Endothelial cell of umbilical vein (primary cell): ENCODE data around the gene TMEM151A. TPM values are rescaled to one million over a fixed set of nuclear protein-coding genes. Genes with fewer than 3 reads are reported as not detected.

Experiments used
- BruUV-seq: library from RNA; stranded (reverse); fragments of 400-500 nt; replicated peaks from 2 replicates; lab custom pipeline; 2021; lab: Mats Ljungman, UMichigan
- CTCF ChIA-PET: fragments of 300-600, 350-600 bp; sonication (Branson Sonifier 250); formaldehyde crosslinking; loops from one replicate; lab custom pipeline; 2021; ENCODE audit warnings: antibody characterized with exemption, inconsistent platforms; lab: Charles Lee
- POLR2A ChIA-PET: fragments of 300-600, 350-600 bp; sonication (Branson Sonifier 250); formaldehyde crosslinking; loops from one replicate; lab custom pipeline; 2021; ENCODE audit warnings: antibody characterized with exemption, inconsistent platforms; lab: Charles Lee
- DNase-seq: peaks from one replicate; pipeline ENCODE4 v3.0.0-alpha.2; 2011; ENCODE audit warnings: low read depth, low spot score
- FAIRE-seq: peaks from 2 replicates; lab custom pipeline; 2011; peaks lifted over from hg19 to GRCh38; lab: Jason Lieb, UNC
- H2AFZ ChIP-seq: 2 replicates; pipeline ENCODE4 v1.6.0; 2012; ENCODE audit warnings: low read depth, low read length, control low read depth, inconsistent platforms
- H3K27ac ChIP-seq: 2 replicates; pipeline ENCODE4 v1.5.1; 2011; ENCODE audit warnings: low read depth, mild to moderate bottlenecking, control low read depth, low read length, moderate library complexity; ENCODE audit not compliant: insufficient read depth
- H3K27me3 ChIP-seq, 2 experiments: 2 replicates each; pipeline versions ENCODE4 v1.6.0 to v1.6.1; 2011; ENCODE audit warnings: low read length in 2 of 2, mixed read lengths in 1 of 2; ENCODE audit not compliant: control insufficient read depth in 2 of 2, insufficient read depth in 2 of 2
- H3K36me3 ChIP-seq, 2 experiments: 2 replicates in 1 of 2; 3 replicates in 1 of 2; pipeline ENCODE4 v1.5.1; 2011; ENCODE audit warnings: low read length in 2 of 2, mild to moderate bottlenecking in 1 of 2, moderate library complexity in 1 of 2; ENCODE audit not compliant: control insufficient read depth in 2 of 2, insufficient read depth in 2 of 2; ENCODE audit errors: extremely low read depth in 1 of 2
- H3K4me1 ChIP-seq: 3 replicates; pipeline ENCODE4 v1.5.1; 2011; ENCODE audit warnings: mild to moderate bottlenecking, low read length; ENCODE audit not compliant: control insufficient read depth, insufficient read depth; ENCODE audit errors: extremely low read depth
- H3K4me2 ChIP-seq: 2 replicates; pipeline ENCODE4 v1.6.1; 2011; ENCODE audit warnings: low read length, control low read depth, mixed read lengths; ENCODE audit not compliant: insufficient read depth
- H3K4me3 ChIP-seq, 3 experiments: fragments of 200-600 bp in 1 of 3; sonication (generic), shearing (Covaris generic) in 1 of 3; replicated peaks in 1 of 3; 2 replicates each; pipeline ENCODE4 v1.5.1; 2011 to 2016; ENCODE audit warnings: control low read depth in 3 of 3, low read length in 3 of 3, mild to moderate bottlenecking in 2 of 3, inconsistent platforms in 1 of 3, low read depth in 1 of 3, moderate library complexity in 1 of 3; ENCODE audit not compliant: insufficient read depth in 1 of 3
- H3K79me2 ChIP-seq: 2 replicates; pipeline ENCODE4 v1.6.0; 2012; ENCODE audit warnings: low read length, inconsistent platforms; ENCODE audit not compliant: control insufficient read depth, insufficient read depth
- H3K9ac ChIP-seq: replicated peaks from 2 replicates; pipeline ENCODE3; 2011; ENCODE audit warnings: low read length, control low read depth; ENCODE audit not compliant: insufficient read depth; ENCODE audit errors: extremely low read depth
- H3K9me1 ChIP-seq: replicated peaks from 3 replicates; pipeline ENCODE4 v1.6.0; 2011; ENCODE audit warnings: mild to moderate bottlenecking, low read length; ENCODE audit not compliant: control insufficient read depth, insufficient read depth; ENCODE audit errors: extremely low read depth
- H3K9me3 ChIP-seq: replicated peaks from 2 replicates; pipeline ENCODE4 v1.5.1; 2012; ENCODE audit warnings: low read length, inconsistent platforms; ENCODE audit not compliant: control insufficient read depth, insufficient read depth
- H4K20me1 ChIP-seq: replicated peaks from 2 replicates; pipeline ENCODE3; 2011; ENCODE audit warnings: mild to moderate bottlenecking, low read length; ENCODE audit not compliant: control insufficient read depth, insufficient read depth; ENCODE audit errors: extremely low read depth
- EZH2 ChIP-seq: IDR thresholded peaks from 2 replicates; pipeline ENCODE4 v1.6.1; 2012; ENCODE audit warnings: borderline replicate concordance, low read depth, mild to moderate bottlenecking, moderate library complexity, low read length, inconsistent platforms; ENCODE audit not compliant: severe bottlenecking
- FOS ChIP-seq: IDR thresholded peaks from 2 replicates; pipeline ENCODE4 v1.6.1; 2011; ENCODE audit warnings: mild to moderate bottlenecking, low read length, moderate library complexity, borderline replicate concordance; ENCODE audit not compliant: insufficient read depth
- GATA2 ChIP-seq: IDR thresholded peaks from 2 replicates; pipeline ENCODE4 v1.7.0; 2011; ENCODE audit warnings: low read depth, mild to moderate bottlenecking, moderate library complexity, mixed read lengths, low read length; ENCODE audit not compliant: insufficient read length, insufficient read depth
- JUN ChIP-seq: IDR thresholded peaks from 2 replicates; pipeline ENCODE4 v1.6.1; 2011; ENCODE audit warnings: borderline replicate concordance, low read depth; ENCODE audit not compliant: insufficient read length, insufficient read depth
- MYC ChIP-seq: IDR thresholded peaks from one replicate; pipeline ENCODE4 v1.6.1; 2011; ENCODE audit warnings: mild to moderate bottlenecking, low read depth, low read length
- POLR2A ChIP-seq: IDR thresholded peaks from 2 replicates; pipeline ENCODE4 v1.6.1; 2012; ENCODE audit warnings: low read depth, mild to moderate bottlenecking, control low read depth, low read length
- POLR2AphosphoS5 ChIP-seq: IDR thresholded peaks from 2 replicates; pipeline ENCODE4 v1.6.1; 2012; ENCODE audit warnings: low read depth, mild to moderate bottlenecking, control low read depth, low read length, moderate library complexity; ENCODE audit not compliant: insufficient read depth
- dilution Hi-C: fragments of 300-500 bp; cut with MboI; formaldehyde crosslinking; loops from one replicate; pipeline ENCODE4 v1.15.0; 2019; ENCODE audit warnings: low sequenced_read_pairs; ENCODE audit not compliant: extremely low pct_ligation_motif_present
- intact Hi-C: fragments of 100-400 bp; cut with micrococcal nuclease; formaldehyde crosslinking; loops from one replicate; pipeline ENCODE4 v1.10.0; 2022
- polyA plus RNA-seq, 4 experiments: library from polyadenylated mRNA; depleted of rRNA in 3 of 4; stranded (reverse) in 3 of 4; unstranded in 1 of 4; fragments of >200 nt; gene quantifications; 2 replicates each; pipeline versions ENCODE4 v1.2.1 to v1.2.3, GENCODE V29; 2011 to 2012; ENCODE audit warnings: missing spikeins in 1 of 4
- total RNA-seq: library from RNA; stranded (reverse); gene quantifications from 2 replicates; pipeline ENCODE4 v1.2.3, GENCODE V29; 2021
- TF ChIP-seq, protein P1 (sequence below), 2 donors: IDR thresholded peaks; 1 replicate in 1 of 2; 2 replicates in 1 of 2; pipeline ENCODE4 v1.5.1; 2011; ENCODE audit warnings: low read length in 2 of 2, mild to moderate bottlenecking in 2 of 2, moderate library complexity in 2 of 2, control low read depth in 1 of 2, inconsistent platforms in 1 of 2, low read depth in 1 of 2; ENCODE audit not compliant: insufficient read depth in 1 of 2; ENCODE audit errors: extremely low read depth in 1 of 2
- TF ChIP-seq, protein P2 (sequence below): IDR thresholded peaks from 2 replicates; pipeline ENCODE4 v1.6.1; 2011; ENCODE audit not compliant: insufficient read depth, insufficient read length

TMEM151A gene
- total and polyA plus RNA-seq, 2 donors (not counting 3 experiments of a cell fraction or from before 2014, with no cell fraction given): not detected

DNA sequence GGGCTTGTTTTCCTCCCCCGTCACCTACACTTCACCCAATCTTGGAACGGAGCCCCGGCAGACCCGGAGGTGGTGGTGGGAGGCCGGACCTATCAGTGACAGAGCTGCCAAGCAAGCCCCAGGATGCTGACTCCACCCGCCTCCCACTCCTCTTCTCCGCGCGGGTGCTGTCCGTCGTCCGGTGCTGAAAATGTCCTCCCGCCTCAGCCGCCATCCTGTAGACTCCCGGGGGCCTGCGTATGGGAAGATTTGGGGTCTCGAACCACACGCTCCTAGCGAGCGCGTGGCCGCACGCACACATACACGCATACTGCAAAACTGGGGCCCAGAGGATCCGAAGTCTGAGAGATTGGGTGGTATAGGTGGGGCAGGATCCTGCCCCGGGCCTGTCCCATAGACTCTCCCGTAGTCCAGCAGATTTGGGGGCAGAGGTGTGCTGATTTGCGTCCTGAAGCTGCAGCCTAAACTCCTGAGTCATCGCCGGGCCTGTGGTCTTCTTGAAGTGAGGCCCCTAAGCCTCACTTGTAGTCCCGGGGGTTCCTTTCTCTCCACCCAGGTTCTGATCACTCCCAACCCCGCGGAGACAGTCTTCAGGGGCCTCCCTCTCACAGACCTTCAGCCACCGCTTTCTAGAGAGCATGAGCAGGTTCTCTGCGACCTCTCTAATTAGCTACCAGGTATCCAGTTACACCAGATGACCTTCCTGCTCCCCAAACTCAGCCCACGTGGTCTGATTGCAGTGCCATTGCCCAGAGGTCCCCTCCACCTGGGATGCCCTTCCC is 2.0 kb upstream of the TMEM151A start:
- Histone ChIP-seq H3K79me2 (peaks cover 12% of the 10 kb centered on the region), H3K4me1 (peaks cover 13% of the 10 kb centered on the region), H2AFZ (peak overlapping the region; percentile 77), H3K27me3 (peaks cover 20% of the 10 kb centered on the region in 2 experiments), H3K4me3 (peak overlapping the region; percentile 9 to 73 (median 62)), H3K9me1 (no peaks in the 10 kb centered on the region), H3K9ac (peak overlapping the region; percentile 46), H4K20me1 (no peaks in the 10 kb centered on the region), H3K9me3 (no peaks in the 10 kb centered on the region), H3K4me2 (peak overlapping the region; percentile 69), H3K27ac (peak overlapping the region; percentile 54), H3K36me3 (peaks cover 0 to 6% of the 10 kb centered on the region in 2 experiments)
- BruUV-seq: TSS peak; percentile 93
- CTCF ChIA-PET: interaction anchor here (1.0 to 1.9 kb wide), 6 partner anchors 7 to 67 kb away, joined by 3 to 10 read pairs (median 6); no protein-coding TSS in a partner anchor
- DNase-seq: no peak
- POLR2A ChIA-PET: interaction anchor here (1.0 to 1.4 kb wide), 4 partner anchors 22 to 53 kb away, joined by 3 to 12 read pairs (median 7); partner anchors contain the start of genes RAB1B and RIN1
- intact Hi-C loops: loop anchor here (1.0 kb wide), 3 partner anchors 22 to 132 kb away; partner anchors contain the start of gene NPAS4
- no peak for FAIRE-seq
- TF ChIP-seq, protein P1, sequence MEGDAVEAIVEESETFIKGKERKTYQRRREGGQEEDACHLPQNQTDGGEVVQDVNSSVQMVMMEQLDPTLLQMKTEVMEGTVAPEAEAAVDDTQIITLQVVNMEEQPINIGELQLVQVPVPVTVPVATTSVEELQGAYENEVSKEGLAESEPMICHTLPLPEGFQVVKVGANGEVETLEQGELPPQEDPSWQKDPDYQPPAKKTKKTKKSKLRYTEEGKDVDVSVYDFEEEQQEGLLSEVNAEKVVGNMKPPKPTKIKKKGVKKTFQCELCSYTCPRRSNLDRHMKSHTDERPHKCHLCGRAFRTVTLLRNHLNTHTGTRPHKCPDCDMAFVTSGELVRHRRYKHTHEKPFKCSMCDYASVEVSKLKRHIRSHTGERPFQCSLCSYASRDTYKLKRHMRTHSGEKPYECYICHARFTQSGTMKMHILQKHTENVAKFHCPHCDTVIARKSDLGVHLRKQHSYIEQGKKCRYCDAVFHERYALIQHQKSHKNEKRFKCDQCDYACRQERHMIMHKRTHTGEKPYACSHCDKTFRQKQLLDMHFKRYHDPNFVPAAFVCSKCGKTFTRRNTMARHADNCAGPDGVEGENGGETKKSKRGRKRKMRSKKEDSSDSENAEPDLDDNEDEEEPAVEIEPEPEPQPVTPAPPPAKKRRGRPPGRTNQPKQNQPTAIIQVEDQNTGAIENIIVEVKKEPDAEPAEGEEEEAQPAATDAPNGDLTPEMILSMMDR (IDR thresholded peaks at IDR 0.05; ENCODE audit: extremely low read depth in 1 of 2, insufficient read depth in 1 of 2, low read depth in 1 of 2, low read length in 2 of 2): no peak
- TF ChIP-seq POLR2A (no peak), POLR2AphosphoS5 (no peak), MYC (no peak), EZH2 (no peak), JUN (no peak), FOS (no peak), GATA2 (no peak)
- TF ChIP-seq, protein P2, sequence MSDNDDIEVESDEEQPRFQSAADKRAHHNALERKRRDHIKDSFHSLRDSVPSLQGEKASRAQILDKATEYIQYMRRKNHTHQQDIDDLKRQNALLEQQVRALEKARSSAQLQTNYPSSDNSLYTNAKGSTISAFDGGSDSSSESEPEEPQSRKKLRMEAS: no peak
- dilution Hi-C loops: no loop called here
